Adrenal gland (tissue), 12 donors: Measurements from ENCODE around the gene TPI1. TPM values are rescaled to one million over a fixed set of nuclear protein-coding genes. Genes with fewer than 3 reads are reported as not detected.

Experiments used
- DNase-seq, 7 donors: peaks; one replicate each; pipeline ENCODE4 v3.0.0-alpha.2; 2019 to 2020
- H3K27ac ChIP-seq, 5 donors: fragments of 200-600 bp; sonication (generic) in 4 of 5; 1 replicate in 3 of 5; 2 replicates in 2 of 5; pipeline versions ENCODE4 v1.5.1 to v1.8.0; 2016 to 2020; ENCODE audit warnings: mild to moderate bottlenecking in 1 of 5
- H3K27me3 ChIP-seq: fragments of 200-600 bp; 2 replicates; pipeline ENCODE4 v1.8.0; 2021
- H3K36me3 ChIP-seq, 2 donors: fragments of 200-600 bp; replicated peaks in 1 of 2; 1 replicate in 1 of 2; 2 replicates in 1 of 2; pipeline versions ENCODE4 v1.5.1 to v1.8.0; 2018 to 2022
- H3K4me1 ChIP-seq, 2 donors: fragments of 200-600 bp; replicated peaks in 1 of 2; 1 replicate in 1 of 2; 2 replicates in 1 of 2; pipeline versions ENCODE4 v1.5.1 to v1.8.0; 2018 to 2021
- H3K4me3 ChIP-seq, 4 donors: fragments of 200-600 bp; sonication (generic) in 3 of 4; one replicate each; pipeline ENCODE4 v1.5.1; 2016 to 2018
- H3K9me3 ChIP-seq, 3 donors: fragments of 200-600 bp; sonication (generic) in 1 of 3; replicated peaks in 1 of 3; 1 replicate in 2 of 3; 2 replicates in 1 of 3; pipeline versions ENCODE4 v1.5.1 to v1.8.0; 2016 to 2021
- CTCF ChIP-seq, 6 experiments: fragments of 450-650 bp in 4 of 6; fragments of 200-600 bp in 2 of 6; sonication (generic) in 1 of 6; IDR thresholded peaks; 1 replicate in 5 of 6; 2 replicates in 1 of 6; pipeline versions ENCODE4 v1.5.1 to v1.8.0; 2016 to 2021; ENCODE audit warnings: antibody characterized with exemption in 6 of 6, mild to moderate bottlenecking in 2 of 6, moderate library complexity in 1 of 6
- POLR2A ChIP-seq, 2 donors: fragments of 450-650 bp; IDR thresholded peaks; one replicate each; pipeline ENCODE4 v1.6.1; 2017; ENCODE audit warnings: antibody characterized with exemption in 2 of 2, mild to moderate bottlenecking in 2 of 2, moderate library complexity in 1 of 2
- WGBS, 4 donors: extraction: QIAGEN DNeasy Blood & Tissue Kit in 2 of 4; methylation state at CpG; one replicate each; pipeline versions ENCODE4 v1.1.5 to v1.1.7; 2013 to 2017; 5-methylcytosine and 5-hydroxymethylcytosine counted together
- intact Hi-C, 2 donors: fragments of 100-400 bp; cut with DNase I; formaldehyde crosslinking; loops; one replicate each; pipeline versions ENCODE4 v1.14.1 to v1.15.0; 2022 to 2023
- polyA plus RNA-seq, 3 donors: library from polyadenylated mRNA; stranded (reverse); fragments of 200-250 nt in 2 of 3; fragments of 350-450 nt in 1 of 3; fragmentation: Illumina TruSeq in 1 of 3; extraction: RNeasy Lipid Tissue Mini Kit (QIAGEN cat#74804) in 1 of 3; gene quantifications; one replicate each; pipeline ENCODE4 v1.2.3, GENCODE V29; 2013 to 2014
- total RNA-seq, 9 donors: library from RNA; depleted of rRNA in 4 of 9; stranded (reverse); fragments of >200 nt in 4 of 9; fragments of 120-200 nt in 1 of 9; fragmentation: NEBNext Ultra II Directional in 1 of 9; extraction: Animal tissue kit (Norgen Biotek cat#: 25700) in 1 of 9; gene quantifications; one replicate each; pipeline versions ENCODE4 v1.1.0 to v1.2.4, GENCODE V29; 2013 to 2023
- donor health status: healthy with polysubstance abuse.
- donor health status: Bipolar disorder and iron deficiency.
- donor health status: DM: yes; HTN: yes; CAD: no.
- donor health status: DM: no; HTN: no; CAD: no.
- donor health status: DM: no; HTN: no; CAD: no.
- donor health status: DM: yes; HTN: yes; CAD: no.

TPI1 gene
- total and polyA plus RNA-seq, 12 donors: 241 to 2,322 (median 783) TPM

- H3K4me1 ChIP-seq: peaks cover 13 to 24% of the 10 kb centered on the region in 2 donors
- TF ChIP-seq CTCF (IDR thresholded peaks at IDR 0.05) (no peak), POLR2A (IDR thresholded peaks at IDR 0.05) (peak; percentile 46 to 80)
- H3K4me3 ChIP-seq: peak within 1 kb of the TSS in 3 of 4 donors; percentile 63 to 69 (median 67)
- WGBS, 4 donors: 0 to 1% (median 0%) methylated on average over 6 to 65 of the region's 65 CpGs
- peak within 1 kb of the TSS; percentile 84 to 98 (median 95) for H3K27ac ChIP-seq
- H3K9me3 ChIP-seq: no peaks in the 10 kb centered on the region
- intact Hi-C loops: no loop called here
- peaks cover 0 to 20% of the 10 kb centered on the region in 2 donors for H3K36me3 ChIP-seq
- H3K27me3 ChIP-seq: no peaks in the 10 kb centered on the region
- DNase-seq: peak; percentile 98 to 100 (median 99)
Measured at GRCh38 chr12:6851921-6852650, 15.2 kb upstream of the TPI1 start, which contains the start of gene USP5. USP5 (plus strand) TSS chr12:6852150; CDS start chr12:6852180, 30 bp downstream.

GRCh38 chr12:6852651-6853354 lies 14.5 kb upstream of the TPI1 start:
- no peaks in the 10 kb centered on the region for H3K9me3 ChIP-seq
- TF ChIP-seq CTCF (IDR thresholded peaks at IDR 0.05) (no peak), POLR2A (IDR thresholded peaks at IDR 0.05) (peak; percentile 17 to 20)
- DNase-seq: peak; percentile 59 to 84 (median 71)
- H3K4me1 ChIP-seq: peaks cover 13 to 24% of the 10 kb centered on the region in 2 donors
- intact Hi-C loops: no loop called here
- H3K27ac ChIP-seq: peak overlapping the region in 4 of 5 donors; percentile 12 to 98 (median 64)
- no peaks in the 10 kb centered on the region for H3K27me3 ChIP-seq
- 0 to 3% (median 1%) methylated on average over 10 to 18 of the region's 18 CpGs for WGBS, 4 donors
- H3K36me3 ChIP-seq: peaks cover 0 to 27% of the 10 kb centered on the region in 2 donors
- peak overlapping the region in 3 of 4 donors; percentile 63 to 69 (median 67) for H3K4me3 ChIP-seq

GRCh38 chr12:6853626-6854025 lies 13.7 kb upstream of the TPI1 start:
- Histone ChIP-seq H3K4me3 (peak overlapping the region in 1 of 4 donors; percentile 63), H3K27ac (peak overlapping the region in 3 of 5 donors; percentile 54 to 98 (median 75)), H3K27me3 (no peaks in the 10 kb centered on the region), H3K4me1 (peaks cover 13 to 24% of the 10 kb centered on the region in 2 donors), H3K36me3 (peaks cover 0 to 36% of the 10 kb centered on the region in 2 donors), H3K9me3 (no peaks in the 10 kb centered on the region)
- 38 to 70% (median 41%) methylated on average over 1 of the region's 1 CpG for WGBS, 4 donors
- TF ChIP-seq CTCF (IDR thresholded peaks at IDR 0.05) (no peak), POLR2A (IDR thresholded peaks at IDR 0.05) (no peak)
- DNase-seq: no peak
- intact Hi-C loops: no loop called here

- Histone ChIP-seq H3K36me3 (peaks cover 0 to 40% of the 10 kb centered on the region in 2 donors), H3K4me3 (no peak overlapping the region), H3K4me1 (peaks cover 13 to 24% of the 10 kb centered on the region in 2 donors), H3K27ac (peak overlapping the region in 2 of 5 donors; percentile 75 to 98), H3K9me3 (no peaks in the 10 kb centered on the region), H3K27me3 (no peaks in the 10 kb centered on the region)
- DNase-seq: no peak
- no peak for TF ChIP-seq POLR2A (IDR thresholded peaks at IDR 0.05)
- no peak for TF ChIP-seq CTCF (IDR thresholded peaks at IDR 0.05)
- 62 to 72% (median 68%) methylated on average over 5 to 6 of the region's 6 CpGs for WGBS, 4 donors
- intact Hi-C loops: no loop called here
Measured at GRCh38 chr12:6854036-6854435, 13.3 kb upstream of the TPI1 start.
